ENCODE results near the gene ZER1.

ZER1 gene

GRCh38 chr9:128716581-128717254, 55.0 kb downstream of the ZER1 start:
- Mint-ChIP-seq H3K4me3 (no peak overlapping the region), H3K27ac (peak overlapping the region; percentile 5 to 44), H3K4me1 (peaks cover 9% of the 10 kb centered on the region), H3K27me3 (no peaks in the 10 kb centered on the region), H3K9me3 (no peaks in the 10 kb centered on the region)
- ATAC-seq (no peak), DNase-seq (no peak)

GRCh38 chr9:128715436-128715750, 56.3 kb downstream of the ZER1 start:
- ATAC-seq = no peak
- H3K9me3 Mint-ChIP-seq = no peaks in the 10 kb centered on the region
- H3K4me1 Mint-ChIP-seq = no peaks in the 10 kb centered on the region
- no peaks in the 10 kb centered on the region for H3K27me3 Mint-ChIP-seq
- no peak overlapping the region for H3K4me3 Mint-ChIP-seq
- no peak for DNase-seq
- peak overlapping the region in 1 of 2 donors; percentile 74 for H3K27ac Mint-ChIP-seq

GRCh38 chr9:128714586-128715435, 56.9 kb downstream of the ZER1 start:
- no peak for ATAC-seq
- no peak overlapping the region for H3K4me3 Mint-ChIP-seq

GRCh38 chr9:128713941-128714573, 57.7 kb downstream of the ZER1 start:
- no peaks in the 10 kb centered on the region for H3K27me3 Mint-ChIP-seq
- no peak for ATAC-seq
- no peak overlapping the region for H3K4me3 Mint-ChIP-seq
- no peaks in the 10 kb centered on the region for H3K4me1 Mint-ChIP-seq
- H3K9me3 Mint-ChIP-seq = no peaks in the 10 kb centered on the region
- H3K27ac Mint-ChIP-seq = peak overlapping the region in 1 of 2 donors; percentile 34
- no peak for DNase-seq

More at GRCh38 chr9:128714586-128715435, 56.9 kb downstream of the ZER1 start:
- DNase-seq = no peak
- H3K27ac Mint-ChIP-seq = peak overlapping the region in 1 of 2 donors; percentile 54
- H3K9me3 Mint-ChIP-seq = no peaks in the 10 kb centered on the region
- H3K4me1 Mint-ChIP-seq = no peaks in the 10 kb centered on the region
- no peaks in the 10 kb centered on the region for H3K27me3 Mint-ChIP-seq

- no peak for ATAC-seq
- H3K27me3 Mint-ChIP-seq = no peaks in the 10 kb centered on the region
- H3K27ac Mint-ChIP-seq = no peak overlapping the region
- H3K4me3 Mint-ChIP-seq = no peak overlapping the region
- no peaks in the 10 kb centered on the region for H3K9me3 Mint-ChIP-seq
- no peaks in the 10 kb centered on the region for H3K4me1 Mint-ChIP-seq
- no peak for DNase-seq
These were observed 58.3 kb downstream of the ZER1 start for GRCh38 chr9:128713411-128713780.

GRCh38 chr9:128712451-128713410, 59.0 kb downstream of the ZER1 start:
- Mint-ChIP-seq H3K4me1 (no peaks in the 10 kb centered on the region), H3K27me3 (no peaks in the 10 kb centered on the region), H3K27ac (no peak overlapping the region), H3K4me3 (no peak overlapping the region), H3K9me3 (no peaks in the 10 kb centered on the region)
- ATAC-seq (no peak), DNase-seq (no peak)

- ATAC-seq (no peak), DNase-seq (no peak)
- Mint-ChIP-seq H3K4me3 (no peak overlapping the region), H3K4me1 (peaks cover 12% of the 10 kb centered on the region), H3K9me3 (no peaks in the 10 kb centered on the region), H3K27me3 (no peaks in the 10 kb centered on the region), H3K27ac (peak overlapping the region in 1 of 2 donors; percentile 12)
These were observed 64.3 kb downstream of the ZER1 start for GRCh38 chr9:128707446-128707845.

GRCh38 chr9:128706671-128707381, 64.9 kb downstream of the ZER1 start:
- ATAC-seq (no peak), DNase-seq (no peak)
- Mint-ChIP-seq H3K27ac (no peak overlapping the region), H3K9me3 (no peaks in the 10 kb centered on the region), H3K4me3 (no peak overlapping the region), H3K4me1 (peaks cover 16% of the 10 kb centered on the region), H3K27me3 (no peaks in the 10 kb centered on the region)

GRCh38 chr9:128706045-128706444, 65.7 kb downstream of the ZER1 start:
- Mint-ChIP-seq H3K27ac (no peak overlapping the region), H3K27me3 (no peaks in the 10 kb centered on the region), H3K9me3 (no peaks in the 10 kb centered on the region), H3K4me3 (no peak overlapping the region), H3K4me1 (peaks cover 21% of the 10 kb centered on the region)
- DNase-seq = no peak
- no peak for ATAC-seq

GRCh38 chr9:128705051-128705965, 66.4 kb downstream of the ZER1 start:
- no peaks in the 10 kb centered on the region for H3K27me3 Mint-ChIP-seq
- ATAC-seq (no peak), DNase-seq (no peak)
- H3K9me3 Mint-ChIP-seq = no peaks in the 10 kb centered on the region
- H3K4me3 Mint-ChIP-seq = no peak overlapping the region
- H3K4me1 Mint-ChIP-seq = peaks cover 21% of the 10 kb centered on the region
- H3K27ac Mint-ChIP-seq = no peak overlapping the region

GRCh38 chr9:128704356-128704670, 67.4 kb downstream of the ZER1 start:
- Mint-ChIP-seq H3K27ac (no peak overlapping the region), H3K4me1 (peaks cover 21% of the 10 kb centered on the region), H3K9me3 (no peaks in the 10 kb centered on the region), H3K4me3 (no peak overlapping the region), H3K27me3 (no peaks in the 10 kb centered on the region)
- DNase-seq (no peak), ATAC-seq (no peak)

GRCh38 chr9:128703616-128704355, 67.9 kb downstream of the ZER1 start:
- peaks cover 21% of the 10 kb centered on the region for H3K4me1 Mint-ChIP-seq
- H3K9me3 Mint-ChIP-seq = no peaks in the 10 kb centered on the region
- H3K4me3 Mint-ChIP-seq = peak overlapping the region; percentile 82 to 95
- ATAC-seq (no peak), DNase-seq (no peak)
- no peaks in the 10 kb centered on the region for H3K27me3 Mint-ChIP-seq
- no peak overlapping the region for H3K27ac Mint-ChIP-seq

GRCh38 chr9:128702949-128703615, 68.6 kb downstream of the ZER1 start:
- Mint-ChIP-seq H3K9me3 (no peaks in the 10 kb centered on the region), H3K27ac (peak overlapping the region; percentile 63 to 86), H3K4me3 (peak overlapping the region; percentile 82 to 95), H3K27me3 (no peaks in the 10 kb centered on the region), H3K4me1 (peaks cover 21% of the 10 kb centered on the region)
- ATAC-seq = peak; percentile 56
- DNase-seq = peak in 1 of 2 donors; percentile 42

Data from stimulated activated naive CD8-positive, alpha-beta T cell treated with anti-CD3 and anti-CD28 coated beads, Interleukin-15, amount 100 ng/mL, for 72 hours (primary cell).